Astrocyte of the hippocampus (primary cell): ENCODE measurements around the gene HPSE2.
"Not testable (repeated sequence)": the region's sequence is repeated elsewhere in the genome, so short reads cannot be mapped to it uniquely, and the experiment has no call there.

Source experiments
- DNase-seq: peaks from one replicate; pipeline ENCODE4 v3.0.0; 2011; ENCODE audit warnings: low read depth, low spot score

The HPSE2 gene

GRCh38 chr10:98920360-98920759 is 315.3 kb downstream of the HPSE2 start:
- no peak for DNase-seq

- no peak for DNase-seq
Measured at GRCh38 chr10:98919899-98920298, 315.8 kb downstream of the HPSE2 start.

GRCh38 chr10:98917828-98918227 is 317.8 kb downstream of the HPSE2 start:
- DNase-seq, result no peak

- no peak for DNase-seq
Measured at GRCh38 chr10:98916526-98917125, 319.0 kb downstream of the HPSE2 start.

- DNase-seq, result no peak
Measured at GRCh38 chr10:98915911-98916310, 319.7 kb downstream of the HPSE2 start.

GRCh38 chr10:98910546-98910945 is 325.1 kb downstream of the HPSE2 start:
- no peak for DNase-seq

- DNase-seq, result no peak
Measured at GRCh38 chr10:98910048-98910447, 325.6 kb downstream of the HPSE2 start.

- no peak for DNase-seq
Measured at GRCh38 chr10:98908868-98909267, 326.8 kb downstream of the HPSE2 start.

- DNase-seq, result not testable (repeated sequence)
Measured at GRCh38 chr10:98908247-98908646, 327.4 kb downstream of the HPSE2 start.

GRCh38 chr10:98901441-98902110 is 334.1 kb downstream of the HPSE2 start:
- DNase-seq, result no peak

- no peak for DNase-seq
Measured at GRCh38 chr10:98899018-98899417, 336.6 kb downstream of the HPSE2 start.

- peak; percentile 1 for DNase-seq
Measured at GRCh38 chr10:98892523-98892922, 343.1 kb downstream of the HPSE2 start.

GRCh38 chr10:98886686-98887085 is 349.0 kb downstream of the HPSE2 start:
- no peak for DNase-seq

- no peak for DNase-seq
Measured at GRCh38 chr10:98885378-98885777, 350.3 kb downstream of the HPSE2 start.

- no peak for DNase-seq
Measured at GRCh38 chr10:98881789-98882188, 353.9 kb downstream of the HPSE2 start.

GRCh38 chr10:98880971-98881370 is 354.7 kb downstream of the HPSE2 start:
- no peak for DNase-seq

GRCh38 chr10:98878921-98879320 is 356.7 kb downstream of the HPSE2 start:
- DNase-seq, result no peak

GRCh38 chr10:98878418-98878817 is 357.2 kb downstream of the HPSE2 start:
- DNase-seq, result no peak

GRCh38 chr10:98861962-98862361 is 373.7 kb downstream of the HPSE2 start:
- DNase-seq, result no peak

- DNase-seq, result no peak
Measured at GRCh38 chr10:98858525-98858924, 377.1 kb downstream of the HPSE2 start.

GRCh38 chr10:98855403-98856189 is 380.1 kb downstream of the HPSE2 start:
- no peak for DNase-seq

- DNase-seq, result no peak
Measured at GRCh38 chr10:98852686-98853085, 383.0 kb downstream of the HPSE2 start.

GRCh38 chr10:98848361-98848760 is 387.3 kb downstream of the HPSE2 start:
- DNase-seq, result no peak
